Stimulated activated naive CD4-positive, alpha-beta T cell (primary cell): ENCODE data around the gene ADAM15.

Experiments
- DNase-seq, 6 experiments: peaks; one replicate each; lab custom pipeline; 2025; lab: John Stamatoyannopoulos, UW

The ADAM15 gene

DNA sequence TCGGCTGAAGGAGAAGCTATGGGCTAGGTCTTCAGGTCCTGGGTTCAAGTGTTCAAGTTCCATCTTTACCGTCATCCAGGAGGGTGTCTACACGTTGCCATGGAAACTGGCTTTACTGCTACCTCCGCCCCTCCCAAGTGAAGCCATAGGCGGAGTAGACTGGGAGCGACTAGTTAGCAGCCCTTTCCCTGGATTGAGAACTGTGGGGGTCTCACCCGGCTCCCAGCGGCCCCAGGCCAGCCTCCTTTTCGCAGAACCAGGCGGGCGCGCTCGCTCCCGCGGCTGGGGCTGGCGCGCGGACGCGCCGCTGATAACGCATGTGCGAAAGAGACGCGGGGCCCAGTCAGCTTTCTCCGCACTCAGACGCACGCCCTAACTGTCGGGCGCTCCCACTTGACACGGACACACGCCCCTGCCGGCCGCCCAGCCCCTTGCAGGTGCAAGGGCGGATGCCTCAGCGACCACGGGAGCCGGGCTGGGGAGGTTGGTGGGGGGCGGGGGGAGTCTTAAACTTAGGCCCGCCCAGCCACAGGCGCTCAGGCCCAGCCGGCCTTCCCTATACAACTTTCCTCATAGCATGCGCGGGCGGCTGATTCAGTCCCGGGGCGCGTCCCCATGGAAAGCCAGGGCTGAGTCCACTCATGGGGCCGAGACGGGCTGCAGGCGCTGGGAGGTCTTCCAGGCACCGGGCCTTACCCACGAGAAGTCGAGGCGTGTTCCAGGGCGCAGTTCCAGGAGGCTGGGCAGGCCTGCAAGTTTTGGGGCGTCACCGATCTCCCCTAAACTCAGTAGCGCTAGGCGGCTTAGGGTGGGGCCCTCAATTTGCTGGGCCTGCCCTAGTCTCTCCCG, 19.8 kb downstream of the ADAM15 start:
- peak; percentile 65 to 80 (median 72) for DNase-seq

DNA sequence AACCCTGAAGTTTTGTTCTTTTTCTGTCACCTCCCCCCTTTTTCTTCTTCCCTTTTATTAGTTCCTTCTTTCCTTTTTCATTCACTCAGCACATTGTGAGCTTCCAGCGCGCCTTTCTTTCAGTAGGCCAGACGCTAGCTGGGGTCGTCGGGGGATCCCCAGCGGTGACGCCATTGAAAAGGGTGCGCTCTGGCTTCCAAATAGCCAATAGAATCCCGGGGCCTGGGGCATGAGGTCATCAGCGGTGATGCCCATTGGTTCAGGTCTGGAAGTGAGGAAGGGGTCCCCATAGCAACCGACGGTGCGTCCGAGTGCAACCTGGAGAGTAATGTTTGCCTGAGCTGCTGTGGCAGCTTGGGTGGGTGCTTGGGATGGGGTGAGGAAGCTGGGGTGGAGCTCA, 20.6 kb downstream of the ADAM15 start:
- no peak for DNase-seq

DNA sequence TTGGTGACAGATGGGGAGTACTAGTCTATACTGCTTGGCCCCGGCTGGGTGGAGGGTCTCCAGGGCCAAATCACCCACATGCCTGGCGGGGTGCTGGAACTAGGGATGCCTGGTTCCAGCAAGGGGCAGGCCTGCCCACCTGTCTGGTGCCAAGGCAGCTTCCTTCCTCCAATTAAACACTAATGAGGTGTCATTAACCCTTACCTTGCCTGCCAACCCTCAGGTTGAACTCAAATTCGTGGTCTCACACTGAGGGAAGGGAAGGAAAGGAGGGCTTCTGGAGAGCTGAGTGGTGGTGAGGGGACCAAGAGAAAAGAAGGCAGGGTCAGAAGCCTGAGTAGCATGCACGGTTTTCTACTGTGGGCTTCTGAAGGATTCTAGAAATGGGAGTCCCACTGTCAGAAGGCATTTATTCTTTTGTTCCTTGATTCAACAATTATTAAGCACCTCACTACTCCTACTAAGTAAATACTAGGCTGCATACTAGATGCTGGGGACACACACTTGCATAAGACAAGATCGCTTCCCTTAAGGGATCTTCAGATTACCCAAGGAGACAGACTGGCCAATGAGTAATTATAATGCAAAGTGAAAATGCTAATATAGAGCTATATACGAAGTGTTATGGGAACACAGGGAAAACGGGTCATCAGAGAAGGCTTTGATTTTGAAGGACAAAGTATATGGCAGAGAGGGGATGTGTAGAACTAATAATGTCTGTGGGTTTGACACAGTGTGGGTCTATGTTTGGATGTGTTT, 21.6 kb downstream of the ADAM15 start:
- DNase-seq, result no peak

DNA sequence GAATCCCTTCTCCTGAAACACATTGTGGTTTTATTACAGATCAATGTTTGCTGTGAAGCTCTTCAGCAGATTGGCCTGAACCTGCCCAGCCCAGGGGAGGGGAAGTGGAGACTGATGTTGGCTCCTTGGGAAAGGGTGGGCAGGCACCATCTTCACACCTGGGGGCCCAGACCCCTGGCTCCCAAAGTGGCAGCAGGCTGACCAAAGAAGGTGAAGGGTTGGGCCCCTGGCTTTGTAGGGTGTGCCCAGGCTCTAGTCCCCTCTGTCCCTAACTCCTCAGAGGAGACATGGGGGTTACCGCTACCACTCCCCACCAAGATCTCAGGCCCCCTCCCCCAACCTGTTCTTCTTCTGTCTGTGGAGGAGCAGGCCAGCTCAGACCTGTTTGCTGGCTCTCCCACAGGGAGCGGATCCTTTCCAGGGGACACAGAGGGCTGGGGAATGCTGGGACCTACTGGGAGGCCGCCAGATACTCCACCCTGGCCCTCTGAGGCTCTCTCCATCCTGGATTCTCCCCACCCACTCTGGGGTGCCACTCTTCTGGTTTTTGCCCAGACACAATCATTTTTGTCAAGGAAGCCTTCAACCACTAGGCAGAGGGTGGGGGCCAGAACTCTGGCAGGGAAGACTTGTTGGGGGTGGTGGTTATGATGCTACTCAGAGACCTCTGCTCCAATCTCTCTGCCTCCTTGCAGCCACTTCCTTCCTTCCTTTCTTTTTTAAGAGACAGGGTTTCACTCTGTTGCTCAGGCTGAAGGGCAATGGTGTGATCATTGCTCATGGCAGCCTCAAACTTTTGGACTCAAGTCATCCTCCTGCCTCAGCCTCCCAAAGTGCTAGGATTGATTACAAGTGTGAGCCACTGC, 22.5 kb downstream of the ADAM15 start:
- DNase-seq, result no peak

DNA sequence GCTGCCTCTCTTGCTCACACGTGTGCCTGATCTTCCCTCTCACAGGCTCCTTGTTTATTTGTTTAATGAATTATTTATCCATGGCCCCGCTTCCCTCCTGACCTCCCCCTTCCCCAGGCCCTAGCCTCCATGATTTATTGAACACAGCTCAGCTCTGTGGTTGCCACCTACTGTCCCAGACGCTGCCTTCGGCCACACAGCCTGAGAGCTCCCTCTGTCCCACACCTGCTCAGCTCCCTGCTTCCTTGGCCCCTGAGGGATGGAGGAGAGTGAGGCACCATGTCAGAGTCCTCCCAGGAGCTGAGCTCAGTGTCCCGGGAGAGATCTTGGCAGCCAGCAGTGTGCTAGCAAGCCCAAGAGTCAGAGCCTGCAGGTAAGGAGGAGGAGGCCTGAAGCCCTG, 24.4 kb downstream of the ADAM15 start:
- DNase-seq, result no peak

DNA sequence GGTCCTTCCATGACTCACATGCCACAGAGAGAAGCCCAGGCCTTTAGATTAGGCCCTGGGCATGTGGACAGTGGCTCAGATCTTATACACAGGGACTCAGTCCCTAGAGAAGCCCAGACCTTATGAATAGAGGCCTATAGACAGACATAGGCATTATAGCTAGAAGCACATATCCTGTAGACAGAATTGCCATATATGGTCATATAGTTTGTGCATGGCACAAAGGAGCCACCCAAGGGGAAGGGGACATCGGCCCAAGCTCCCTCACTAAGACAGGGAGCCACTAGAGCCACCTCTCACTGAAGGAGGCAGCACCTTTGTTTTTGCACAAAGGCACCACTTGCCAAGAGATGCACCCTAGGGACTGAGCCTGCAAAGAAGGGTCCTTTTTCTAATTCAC, 25.3 kb downstream of the ADAM15 start:
- DNase-seq, result no peak

DNA sequence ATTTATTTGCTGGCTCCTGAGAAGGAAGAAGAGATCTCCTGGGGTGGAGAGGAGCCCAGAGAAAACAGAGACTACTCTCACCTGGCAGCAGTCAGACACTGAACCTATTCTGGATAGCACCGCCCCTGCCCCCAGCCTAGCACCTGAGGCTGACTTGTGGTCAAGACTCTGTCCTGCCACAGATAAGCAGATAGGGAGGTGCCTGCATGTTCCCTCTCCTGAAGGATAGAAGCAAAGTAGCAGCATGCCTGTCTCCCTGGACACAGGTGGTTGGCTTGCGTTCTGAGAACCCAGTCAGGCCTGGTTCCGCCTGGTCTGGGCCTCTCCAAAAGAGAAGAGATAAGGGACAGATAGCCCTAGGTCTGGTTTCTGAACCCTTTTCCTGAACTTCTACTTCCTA, 26.2 kb downstream of the ADAM15 start:
- DNase-seq, result no peak

DNA sequence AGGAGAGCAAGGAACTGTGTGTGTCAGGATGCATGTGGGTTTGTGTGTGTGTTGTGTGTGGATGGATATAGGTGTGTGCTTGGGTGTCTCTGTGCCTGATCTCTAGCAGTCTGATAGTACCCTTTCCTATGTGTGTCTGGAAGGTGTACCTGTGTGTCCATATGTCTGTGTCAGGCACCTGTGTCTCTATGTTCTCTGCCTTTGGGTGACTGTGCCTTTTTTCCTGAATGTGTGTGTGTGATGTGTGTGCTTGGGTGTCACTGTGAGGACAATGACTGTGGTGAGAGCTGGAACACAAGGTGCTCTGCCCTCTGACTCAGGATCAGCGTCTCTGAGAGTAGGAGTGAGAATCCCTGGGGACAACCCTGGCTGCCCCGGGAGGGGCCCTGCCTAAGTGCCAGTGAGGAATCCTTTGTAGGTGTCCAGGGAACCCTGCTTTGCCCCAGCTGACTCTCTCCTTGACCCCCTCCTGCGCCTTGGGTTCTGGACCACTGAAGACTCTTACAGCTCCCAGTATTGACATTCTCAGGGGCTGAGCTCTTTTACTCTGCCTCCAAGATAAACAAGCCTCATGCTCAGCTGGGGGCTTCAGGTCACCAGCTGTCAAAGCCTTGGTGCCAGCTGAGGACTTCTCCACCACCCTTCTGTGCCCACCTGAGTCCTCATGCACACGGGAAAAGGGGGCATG, 26.8 kb downstream of the ADAM15 start:
- DNase-seq, result no peak

DNA sequence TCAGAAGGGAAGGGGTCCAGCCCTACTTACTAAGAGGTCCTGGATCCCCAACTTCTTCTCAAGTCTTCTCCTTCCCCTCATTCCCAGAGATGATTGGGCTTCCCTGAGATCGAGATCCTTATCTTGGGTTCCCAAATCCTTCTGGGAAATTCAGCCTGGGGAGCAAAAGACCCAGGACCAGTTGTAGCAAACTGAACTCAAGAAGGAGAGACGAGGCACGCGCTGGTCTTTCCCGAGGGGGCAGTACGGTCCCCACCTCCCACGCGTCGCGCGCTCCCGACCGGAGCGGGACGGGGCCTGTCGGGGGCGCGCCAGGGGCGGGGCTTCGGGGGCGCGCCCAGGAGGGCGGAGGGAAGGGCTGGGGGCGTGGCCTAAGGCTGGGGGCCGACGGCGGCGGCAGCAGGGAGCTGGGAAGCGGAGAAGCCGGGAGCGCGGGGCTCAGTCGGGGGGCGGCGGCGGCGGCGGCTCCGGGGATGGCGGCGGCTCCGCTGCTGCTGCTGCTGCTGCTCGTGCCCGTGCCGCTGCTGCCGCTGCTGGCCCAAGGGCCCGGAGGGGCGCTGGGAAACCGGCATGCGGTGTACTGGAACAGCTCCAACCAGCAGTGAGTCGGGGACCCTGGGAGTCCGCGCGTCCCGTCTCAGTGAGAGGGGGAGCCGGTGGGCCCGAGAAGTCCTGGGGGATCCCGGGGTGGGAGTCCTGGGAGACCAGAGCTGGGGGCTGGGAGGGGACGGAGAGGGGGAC, 27.5 kb downstream of the ADAM15 start, which contains the start of gene EFNA3:
EFNA3 (plus strand) TSS at position 369 of the 741 bp plus-strand sequence; CDS start at position 474, 105 bp downstream.
- DNase-seq, result peak in 5 of 6 experiments; percentile 46 to 58 (median 55)

DNA sequence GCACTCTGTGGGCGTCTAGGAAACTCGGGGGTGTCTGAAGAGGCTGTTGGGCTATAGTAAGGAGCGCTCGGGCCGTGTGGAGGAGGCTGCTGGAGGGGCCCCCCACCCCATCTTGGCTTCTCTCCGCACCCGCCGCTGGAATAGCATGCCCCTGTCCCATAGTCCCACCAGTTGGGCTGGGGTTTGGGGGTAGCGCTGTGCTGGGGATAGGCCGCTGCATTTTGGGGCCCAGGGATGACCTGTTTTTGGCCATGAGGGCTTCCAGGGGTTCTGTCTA, 28.0 kb downstream of the ADAM15 start:
- DNase-seq, result peak in 2 of 6 experiments; percentile 39 to 46

DNA sequence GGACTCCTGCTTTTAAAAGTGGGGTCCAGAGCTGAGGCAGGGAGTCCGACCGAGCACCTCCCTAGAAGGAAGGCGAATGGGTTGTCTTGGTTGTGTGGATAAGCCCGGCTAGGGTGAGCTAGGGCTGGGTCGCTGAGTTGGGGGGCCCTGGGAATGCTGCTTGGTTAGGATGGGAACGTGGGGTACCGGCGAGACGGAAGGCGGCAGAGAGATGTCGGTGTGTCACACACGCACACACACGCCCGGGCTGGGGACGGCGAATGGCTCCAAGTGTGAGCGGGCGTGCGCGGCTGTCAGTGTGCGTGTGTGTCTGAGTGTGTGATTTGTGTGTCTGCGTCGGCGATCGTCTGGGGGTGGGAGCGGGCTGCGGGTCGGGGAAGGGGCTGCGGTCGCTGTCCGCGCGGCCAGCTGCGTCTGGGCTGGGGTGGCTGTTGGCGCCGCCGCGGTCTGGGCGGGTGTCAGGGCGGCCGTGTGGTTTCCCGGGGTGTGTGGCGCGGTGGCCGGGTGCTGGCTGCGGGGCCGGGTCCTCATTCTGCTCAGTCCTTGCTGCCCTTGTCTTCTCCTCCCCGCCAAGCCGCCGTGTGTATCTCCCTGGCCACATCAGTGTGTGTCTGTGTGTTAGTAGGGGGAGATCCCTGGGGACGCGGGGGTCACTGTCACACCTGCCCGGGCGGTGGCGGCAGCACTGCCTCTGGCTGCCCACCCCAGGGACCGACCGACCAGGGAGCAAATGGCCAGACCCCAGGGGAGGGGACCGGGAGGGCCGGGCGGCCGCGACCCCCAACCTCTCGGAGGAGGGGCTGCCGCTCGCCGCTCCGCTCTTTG, 28.6 kb downstream of the ADAM15 start:
- peak in 3 of 6 experiments; percentile 8 to 46 (median 34) for DNase-seq

DNA sequence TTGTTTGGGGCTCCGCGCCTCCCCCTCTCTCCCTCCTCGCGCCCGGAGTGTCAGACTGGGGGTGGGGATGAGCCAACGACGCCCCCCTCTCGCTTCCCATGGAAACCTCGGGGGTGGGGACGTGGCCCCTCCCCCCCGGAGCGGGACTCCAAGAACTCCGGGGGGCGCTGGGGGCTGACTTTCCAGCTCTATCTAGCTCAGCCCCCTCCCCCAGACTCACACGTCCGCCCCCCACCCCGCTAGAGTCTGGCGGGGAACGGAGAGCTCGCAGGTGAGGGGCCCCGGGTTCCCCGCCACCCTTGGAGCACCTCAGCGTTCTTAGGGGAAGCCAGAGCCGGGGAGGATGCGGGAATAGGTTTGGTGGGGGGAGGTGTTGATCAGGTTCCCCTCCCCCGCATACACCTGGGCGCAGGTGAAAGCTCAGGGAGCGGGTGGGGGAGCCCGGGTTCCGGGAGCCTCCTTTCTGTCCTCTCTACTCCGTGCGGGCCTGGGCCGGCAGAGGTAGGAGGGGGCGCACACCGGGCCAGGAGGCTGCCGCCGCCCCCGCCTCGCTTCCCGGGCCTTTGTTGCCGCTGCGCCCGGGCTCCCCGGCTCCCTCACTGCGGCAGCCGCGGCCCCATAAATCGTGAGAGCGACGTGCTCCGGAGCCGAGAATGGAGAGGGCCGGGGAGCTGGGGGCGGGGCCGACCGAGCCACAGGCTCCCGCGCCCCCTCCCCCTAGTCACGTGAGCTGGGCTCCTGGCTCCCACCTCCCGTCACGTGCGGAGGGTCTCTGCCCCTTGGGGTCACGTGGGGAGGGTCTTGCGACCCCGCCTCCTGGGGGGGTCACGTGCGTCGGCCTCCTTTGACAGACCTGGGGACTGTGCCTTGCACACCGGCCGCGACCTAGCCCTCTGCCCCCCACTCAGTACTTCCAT, 29.5 kb downstream of the ADAM15 start:
- DNase-seq, result peak in 4 of 6 experiments; percentile 20 to 54 (median 32)

DNA sequence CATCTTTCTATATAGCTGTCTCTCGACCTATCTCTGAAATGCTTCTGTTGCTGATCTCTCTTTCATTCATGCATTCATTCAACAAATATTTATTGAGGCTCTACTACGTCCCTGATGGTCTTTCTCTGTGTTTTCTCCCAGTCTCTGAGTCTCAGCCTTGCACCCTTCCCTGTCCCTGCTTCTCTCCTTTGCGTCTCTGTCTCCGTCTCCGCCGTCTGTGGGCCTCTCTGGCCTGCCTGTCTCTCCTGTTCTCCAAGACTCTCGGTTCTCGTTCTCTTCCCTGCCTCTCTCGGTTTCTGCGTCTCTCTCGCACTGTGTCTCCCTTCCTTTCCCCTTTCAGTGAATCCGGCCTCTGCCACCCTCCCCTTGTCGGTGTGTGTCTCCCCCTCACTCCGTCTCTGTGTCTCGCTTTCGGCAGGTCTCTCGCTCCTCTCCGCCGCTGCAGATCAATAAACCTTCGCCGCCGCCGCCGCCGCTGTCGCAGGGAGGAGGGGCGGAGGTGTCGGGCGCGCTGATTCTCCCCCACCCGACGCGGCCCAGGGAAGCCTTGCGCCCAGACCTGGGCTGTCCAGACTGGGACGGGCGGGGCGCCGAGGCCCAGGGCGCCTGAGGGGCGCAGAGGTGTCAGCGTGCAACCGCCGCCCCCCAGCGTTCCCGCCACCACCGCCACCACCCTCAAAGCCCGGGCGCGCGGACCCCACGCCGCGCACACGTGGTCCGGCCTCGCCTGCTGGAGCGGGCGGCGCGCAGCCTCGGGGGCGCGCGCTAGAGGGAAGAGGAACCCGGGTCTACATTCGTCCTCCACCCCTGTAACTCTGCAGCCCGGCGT, 30.6 kb downstream of the ADAM15 start:
- DNase-seq, result peak in 4 of 6 experiments; percentile 24 to 40 (median 31)

DNA sequence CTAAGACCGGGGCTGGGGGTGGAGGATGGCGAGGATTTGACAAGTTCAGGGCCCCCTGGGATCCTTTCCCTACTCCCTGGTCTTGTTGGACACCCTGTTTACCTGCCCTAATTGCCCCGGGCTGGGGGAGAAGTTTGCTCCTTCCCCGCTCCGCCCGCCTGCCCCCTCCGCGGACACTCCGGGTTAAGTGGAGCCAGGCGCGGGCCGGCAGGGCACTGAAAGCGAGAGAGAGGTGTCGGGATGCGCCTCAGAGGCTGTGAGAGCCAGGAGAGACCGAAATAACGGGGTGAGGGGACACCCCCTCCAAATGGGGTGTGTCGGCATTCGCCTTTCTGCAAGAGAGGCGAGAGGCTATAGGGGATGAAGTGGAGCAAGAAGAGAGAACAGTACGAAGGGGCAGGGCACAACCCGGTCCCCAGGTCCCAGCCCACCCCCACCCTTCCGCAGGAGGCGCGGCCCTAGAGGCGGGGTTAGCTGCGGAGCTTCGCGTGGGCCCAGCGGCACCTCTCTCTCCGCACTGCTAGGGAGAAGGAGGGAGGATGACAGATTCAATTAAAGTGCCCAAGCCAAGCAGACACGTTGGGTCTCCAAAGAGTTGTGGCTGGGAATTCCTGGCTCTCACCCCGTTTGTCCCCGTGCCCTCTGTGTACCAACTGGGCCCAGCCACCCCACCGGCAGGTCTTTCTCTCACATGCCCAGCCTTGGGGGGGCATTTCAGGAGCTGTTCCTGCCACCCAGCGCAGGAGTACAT, 31.4 kb downstream of the ADAM15 start:
- DNase-seq, result peak in 3 of 6 experiments; percentile 13 to 37 (median 32)

DNA sequence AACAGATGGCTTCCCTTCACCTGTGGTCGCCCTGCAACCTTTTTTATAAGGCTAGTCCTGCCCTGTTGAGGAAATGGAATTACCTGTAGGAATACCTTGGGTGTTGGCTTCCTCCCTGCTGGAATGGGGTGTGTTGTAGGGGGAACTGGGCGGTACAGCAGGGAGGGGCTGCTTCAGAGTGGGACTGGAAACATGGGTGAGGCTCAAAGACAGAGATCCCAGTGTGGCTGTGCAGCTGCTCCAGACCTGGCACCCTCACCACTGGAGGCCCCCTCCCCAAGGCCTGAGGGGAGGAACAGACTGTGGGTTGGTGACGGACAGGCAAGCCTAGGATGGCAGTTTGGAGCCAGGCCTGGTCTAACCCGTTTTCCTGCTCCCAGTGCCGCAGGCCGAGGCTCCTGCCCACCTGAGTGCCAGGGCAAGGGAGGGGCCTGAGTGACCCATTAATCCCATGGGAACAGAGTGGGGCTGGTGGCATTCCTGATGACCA, 32.0 kb downstream of the ADAM15 start:
- no peak for DNase-seq

DNA sequence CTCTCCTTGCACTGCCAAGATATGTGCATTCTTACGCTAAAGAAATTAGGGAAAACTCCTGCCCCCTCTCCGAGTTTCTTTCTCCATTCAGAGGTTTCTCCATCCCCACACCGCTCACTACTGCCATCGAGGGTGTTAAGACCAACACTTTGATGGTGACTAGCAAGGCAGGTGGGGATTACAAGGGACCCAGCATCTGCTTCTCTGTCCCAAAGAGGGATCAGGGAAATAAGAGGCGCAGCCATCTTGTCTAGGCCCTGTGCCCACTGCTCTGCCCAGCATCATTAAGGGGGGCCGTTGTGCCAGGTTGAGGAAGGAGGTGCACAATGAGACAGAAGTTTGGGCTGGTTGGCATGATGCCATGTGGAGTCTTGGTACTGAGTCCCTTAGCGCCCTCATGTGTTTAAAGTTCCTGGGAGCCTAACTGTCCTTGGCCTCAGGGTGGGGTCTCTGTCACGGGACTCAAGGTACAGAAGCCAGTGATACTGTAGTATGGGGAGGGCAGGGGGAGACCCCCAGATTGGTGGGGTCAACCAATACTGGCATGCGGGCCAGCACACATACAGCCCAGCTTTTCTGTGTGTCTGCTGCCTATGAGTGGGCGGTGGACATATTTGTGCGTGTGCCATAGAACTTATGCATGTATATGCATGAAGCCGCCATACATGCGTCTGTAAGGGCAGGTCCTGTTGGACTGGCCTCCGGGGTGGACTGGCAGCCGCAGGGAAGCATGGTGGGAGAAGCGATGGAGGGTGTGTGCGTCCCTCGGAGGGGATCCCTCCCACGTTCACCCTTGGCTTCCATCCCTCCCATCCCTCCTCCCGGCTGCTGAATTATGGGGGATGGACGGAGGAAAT, 33.0 kb downstream of the ADAM15 start:
- DNase-seq, result peak in 4 of 6 experiments; percentile 14 to 62 (median 30)
